Panc1 (cell line): Measurements from ENCODE around the gene C20orf141.

Experiments used
- CTCF ChIP-seq: fragments of 450-650 bp; IDR thresholded peaks from 2 replicates; pipeline ENCODE4 v1.5.1; 2017; ENCODE audit warnings: mild to moderate bottlenecking
- POLR2AphosphoS5 ChIP-seq: IDR thresholded peaks from 2 replicates; pipeline ENCODE4 v1.6.1; 2012; ENCODE audit warnings: mild to moderate bottlenecking, low read depth, low read length, moderate library complexity
- REST ChIP-seq, 2 experiments: IDR thresholded peaks; 2 replicates each; pipeline ENCODE4 v1.6.1; 2011 to 2012; ENCODE audit warnings: low read depth in 2 of 2, control low read depth in 1 of 2, low read length in 1 of 2, mild to moderate bottlenecking in 1 of 2, moderate library complexity in 1 of 2; ENCODE audit not compliant: insufficient read depth in 1 of 2

- TF ChIP-seq CTCF (no peak), POLR2AphosphoS5 (no peak), REST (IDR thresholded peaks at IDR 0.05; ENCODE audit: insufficient read depth in 1 of 2, low read depth in 2 of 2, low read length in 1 of 2) (no peak)
These were observed 13.5 kb upstream of the C20orf141 start for GRCh38 chr20:2801286-2801728.
